ENCODE results near the gene NFYA.

DNA sequence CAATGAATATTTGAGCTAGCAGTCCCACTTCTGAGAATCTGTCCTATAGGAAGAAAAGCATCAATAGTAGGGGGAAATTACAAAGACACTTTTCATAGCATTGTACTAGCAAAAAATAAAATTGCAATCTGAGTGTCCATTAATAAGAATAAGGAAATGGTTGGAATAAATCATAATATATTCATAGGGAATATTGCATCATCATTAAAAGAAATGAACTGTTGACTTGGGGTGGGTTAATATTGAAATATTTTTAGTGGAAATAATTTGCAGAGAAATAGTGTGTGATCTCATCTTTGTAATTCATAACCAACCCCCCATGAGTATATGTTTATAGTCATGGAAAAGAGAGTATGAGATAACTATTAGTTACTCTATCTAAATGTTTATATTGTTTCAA, 12.4 kb downstream of the NFYA start:
- TF ChIP-seq EP300 (IDR thresholded peaks at IDR 0.05) (no peak), POLR2A (IDR thresholded peaks at IDR 0.05) (no peak)

Data from ovary (tissue), 1 donor.